IMR-90 (cell line): ENCODE results near the gene LRRTM4. TPM values are rescaled to one million over a fixed set of nuclear protein-coding genes. Genes with fewer than 3 reads are reported as not detected.

ENCODE experiments used
- ATAC-seq: fragments of 200-7000 bp; cut with Tn5 transposase; 2 replicates; pipeline ENCODE4 v1.9.1; 2020; ENCODE audit warnings: low read depth, mild to moderate bottlenecking, moderate library complexity
- BruUV-seq: library from RNA; stranded (reverse); fragments of 400-500 nt; replicated peaks from 2 replicates; lab custom pipeline; 2021; lab: Mats Ljungman, UMichigan
- CTCF ChIA-PET: fragments of 300-600 bp; formaldehyde crosslinking; extraction: SDS; loops from one replicate; lab custom pipeline; 2021; ENCODE audit warnings: antibody characterized with exemption; lab: Yijun Ruan, JAX
- POLR2A ChIA-PET: fragments of 300-600 bp; sonication (Branson Sonifier 250); formaldehyde crosslinking; loops from one replicate; lab custom pipeline; 2022; ENCODE audit warnings: antibody characterized with exemption; ENCODE audit not compliant: unreplicated experiment; lab: Charles Lee
- DNase-seq: peaks from one replicate; pipeline ENCODE4 v3.0.0; 2013
- H2AFZ ChIP-seq: replicated peaks from 2 replicates; pipeline ENCODE3; 2013; ENCODE audit warnings: low read length, mild to moderate bottlenecking; ENCODE audit not compliant: poor library complexity
- H2AK5ac ChIP-seq: 2 replicates; pipeline ENCODE4 v1.6.1; 2013; ENCODE audit warnings: low read depth, low read length, inconsistent platforms
- H2AK9ac ChIP-seq: replicated peaks from 2 replicates; pipeline ENCODE3; 2013; ENCODE audit warnings: mild to moderate bottlenecking, low read depth, low read length, moderate library complexity; ENCODE audit not compliant: poor library complexity
- H2BK120ac ChIP-seq: 2 replicates; pipeline ENCODE4 v1.6.1; 2013; ENCODE audit warnings: low read depth, low read length, inconsistent platforms
- H2BK15ac ChIP-seq: 3 replicates; pipeline ENCODE4 v1.6.1; 2013; ENCODE audit warnings: low read depth, low read length, inconsistent platforms
- H2BK20ac ChIP-seq: 2 replicates; pipeline ENCODE4 v1.6.1; 2013; ENCODE audit warnings: low read depth, mild to moderate bottlenecking, inconsistent platforms, low read length, moderate library complexity
- H2BK5ac ChIP-seq: 2 replicates; pipeline ENCODE4 v1.6.1; 2013; ENCODE audit warnings: mild to moderate bottlenecking, low read depth, low read length, inconsistent platforms; ENCODE audit not compliant: poor library complexity, severe bottlenecking
- H3K14ac ChIP-seq: replicated peaks from 2 replicates; pipeline ENCODE4 v1.6.1; 2013; ENCODE audit warnings: low read depth, low read length, inconsistent platforms
- H3K18ac ChIP-seq: 2 replicates; pipeline ENCODE4 v1.6.1; 2013; ENCODE audit warnings: low read depth, low read length, control low read depth
- H3K23ac ChIP-seq: 2 replicates; pipeline ENCODE4 v1.6.1; 2013; ENCODE audit warnings: low read depth, low read length, inconsistent platforms
- H3K27ac ChIP-seq: 2 replicates; pipeline ENCODE4 v1.5.1; 2013; ENCODE audit warnings: mild to moderate bottlenecking, control low read depth, low read length; ENCODE audit not compliant: insufficient read depth
- H3K27me3 ChIP-seq: 2 replicates; pipeline ENCODE4 v1.6.1; 2013; ENCODE audit warnings: low read length; ENCODE audit not compliant: control insufficient read depth, insufficient read depth
- H3K36me3 ChIP-seq: 2 replicates; pipeline ENCODE4 v1.6.1; 2013; ENCODE audit warnings: low read length, mixed read lengths; ENCODE audit not compliant: control insufficient read depth, insufficient read depth
- H3K4ac ChIP-seq: 2 replicates; pipeline ENCODE4 v1.6.1; 2013; ENCODE audit warnings: low read depth, low read length, inconsistent platforms
- H3K4me1 ChIP-seq: 2 replicates; pipeline ENCODE4 v1.6.1; 2013; ENCODE audit warnings: low read length, mixed read lengths; ENCODE audit not compliant: control insufficient read depth, insufficient read depth
- H3K4me2 ChIP-seq: 2 replicates; pipeline ENCODE4 v1.6.1; 2013; ENCODE audit warnings: low read depth, mild to moderate bottlenecking, control low read depth, low read length, moderate library complexity
- H3K4me3 ChIP-seq: 2 replicates; pipeline ENCODE4 v1.5.1; 2013; ENCODE audit warnings: low read depth, mild to moderate bottlenecking, control low read depth, low read length, moderate library complexity; ENCODE audit not compliant: insufficient read depth
- H3K56ac ChIP-seq: 2 replicates; pipeline ENCODE4 v1.6.1; 2013; ENCODE audit warnings: low read length, inconsistent platforms; ENCODE audit not compliant: insufficient read depth; ENCODE audit errors: extremely low read depth
- H3K79me1 ChIP-seq, 2 experiments: 2 replicates each; pipeline ENCODE4 v1.6.1; 2013; ENCODE audit warnings: low read length in 2 of 2, inconsistent platforms in 1 of 2, low read depth in 1 of 2
- H3K9ac ChIP-seq: 2 replicates; pipeline ENCODE4 v1.6.1; 2013; ENCODE audit warnings: low read depth, low read length, control low read depth
- H3K9me1 ChIP-seq: 2 replicates; pipeline ENCODE4 v1.6.1; 2013; ENCODE audit warnings: low read length, inconsistent platforms; ENCODE audit not compliant: insufficient read depth
- H3K9me3 ChIP-seq: 2 replicates; pipeline ENCODE4 v1.6.1; 2013; ENCODE audit warnings: low read length; ENCODE audit not compliant: control insufficient read depth, insufficient read depth
- H4K20me1 ChIP-seq: 2 replicates; pipeline ENCODE4 v1.6.1; 2013; ENCODE audit warnings: low read length, inconsistent platforms; ENCODE audit not compliant: insufficient read depth
- H4K5ac ChIP-seq: 2 replicates; pipeline ENCODE4 v1.6.1; 2013; ENCODE audit warnings: mild to moderate bottlenecking, low read depth, low read length, control low read depth
- H4K8ac ChIP-seq, 2 experiments: 2 replicates each; pipeline ENCODE4 v1.6.1; 2013; ENCODE audit warnings: low read depth in 2 of 2, low read length in 2 of 2, control low read depth in 1 of 2, inconsistent platforms in 1 of 2
- H4K91ac ChIP-seq: 2 replicates; pipeline ENCODE4 v1.6.1; 2013; ENCODE audit warnings: low read depth, low read length, inconsistent platforms; ENCODE audit not compliant: insufficient read depth
- CEBPB ChIP-seq: IDR thresholded peaks from 2 replicates; pipeline ENCODE4 v1.6.1; 2012; ENCODE audit warnings: low read depth, low read length, improper control_type of control experiment
- MAZ ChIP-seq: IDR thresholded peaks from 2 replicates; pipeline ENCODE4 v1.6.1; 2012; ENCODE audit warnings: low read depth, mild to moderate bottlenecking, low read length, improper control_type of control experiment, moderate library complexity, borderline replicate concordance
- MXI1 ChIP-seq: IDR thresholded peaks from 2 replicates; pipeline ENCODE4 v1.6.1; 2012; ENCODE audit warnings: low read depth, mild to moderate bottlenecking, low read length, moderate library complexity, borderline replicate concordance
- NFE2L2 ChIP-seq: fragments of 150-350 bp; IDR thresholded peaks from 2 replicates; pipeline ENCODE4 v1.6.1; 2016; ENCODE audit warnings: low read depth, mild to moderate bottlenecking, low read length
- POLR2A ChIP-seq: IDR thresholded peaks from 2 replicates; pipeline ENCODE4 v1.6.1; 2012; ENCODE audit warnings: mild to moderate bottlenecking, low read depth, low read length
- RAD21 ChIP-seq: IDR thresholded peaks from 2 replicates; pipeline ENCODE4 v1.6.1; 2012; ENCODE audit warnings: low read length, improper control_type of control experiment
- RFX5 ChIP-seq: IDR thresholded peaks from 2 replicates; pipeline ENCODE4 v1.8.0; 2012; ENCODE audit warnings: low read depth, mild to moderate bottlenecking, low read length, moderate library complexity
- WGBS, 2 experiments: methylation state at CpG; one replicate each; pipeline versions ENCODE4 v1.1.5 to v1.1.7; 2013; ENCODE audit warnings: missing lambda C conversion rate in 2 of 2; ENCODE audit not compliant: insufficient read length in 1 of 2; ENCODE audit errors: extremely low coverage in 2 of 2; 5-methylcytosine and 5-hydroxymethylcytosine counted together
- dilution Hi-C: fragments of 300-500 bp; cut with HindIII; formaldehyde crosslinking; loops from one replicate; pipeline ENCODE4 v1.14.3; 2018; ENCODE audit warnings: low sequenced_read_pairs; ENCODE audit not compliant: unreplicated experiment
- in situ Hi-C: fragments of 300-500 bp; cut with MboI; formaldehyde crosslinking; loops from 3 replicates; pipeline ENCODE4 v1.14.3; 2019; ENCODE audit warnings: low sequenced_read_pairs, inconsistent platforms, mixed read lengths
- intact Hi-C: fragments of 100-400 bp; cut with micrococcal nuclease; formaldehyde crosslinking; loops from 2 replicates; pipeline ENCODE4 v1.10.0; 2022
- polyA plus RNA-seq, 3 experiments: library from polyadenylated mRNA; depleted of rRNA; stranded (reverse); fragments of >200 nt; gene quantifications; 2 replicates each; pipeline ENCODE4 v1.2.3, GENCODE V29; 2012; ENCODE audit warnings: low replicate concordance in 1 of 3
- total RNA-seq: library from RNA; depleted of rRNA; stranded (reverse); fragments of >200 nt; gene quantifications from 2 replicates; pipeline ENCODE4 v1.2.3, GENCODE V29; 2012
- TF ChIP-seq, protein P1 (sequence below): fragments of 150-350 bp; IDR thresholded peaks from 2 replicates; pipeline ENCODE4 v1.6.1; 2016; ENCODE audit warnings: low read depth, mild to moderate bottlenecking, low read length, moderate library complexity, borderline replicate concordance
- TF ChIP-seq, protein P2 (sequence below): fragments of 150-350 bp; IDR thresholded peaks from 2 replicates; pipeline ENCODE4 v1.6.1; 2017; ENCODE audit warnings: mild to moderate bottlenecking, antibody characterized with exemption, low read length, low read depth

The LRRTM4 gene
- total and polyA plus RNA-seq, 2 of the 4 experiments (the other 2 are of a cell fraction), result not detected

DNA sequence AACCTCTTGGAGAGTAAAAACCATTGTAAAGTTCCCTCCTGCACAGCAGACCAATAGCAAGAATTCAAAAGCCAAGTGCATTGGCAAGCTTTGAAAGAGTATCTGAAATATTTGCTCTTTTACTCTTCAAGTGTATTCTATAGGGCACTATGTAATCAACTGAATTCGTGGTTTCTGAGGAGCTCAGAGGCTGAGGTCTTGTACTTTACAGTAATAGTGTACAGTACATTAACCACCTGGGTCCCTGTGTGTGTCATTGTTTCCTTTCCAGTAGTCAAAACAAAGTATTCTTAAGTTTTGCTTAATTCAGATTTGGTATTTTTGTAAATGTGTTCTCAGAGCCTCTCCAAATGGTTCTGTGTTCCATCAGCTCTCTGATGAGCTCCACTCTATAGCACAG lies 769.7 kb downstream of the LRRTM4 start:
- H2AK9ac ChIP-seq, result no peak overlapping the region
- no peak overlapping the region for H2BK120ac ChIP-seq
- H2AFZ ChIP-seq, result no peak overlapping the region
- no peak for DNase-seq
- H2AK5ac ChIP-seq, result no peak overlapping the region
- no peak overlapping the region for H3K18ac ChIP-seq
- no peak overlapping the region for H2BK5ac ChIP-seq
- ATAC-seq, result no peak
- H3K4me2 ChIP-seq, result no peak overlapping the region
- ChIA-PET CTCF (no interaction called here), POLR2A (no interaction called here)
- H3K14ac ChIP-seq, result no peak overlapping the region
- no peak for TF ChIP-seq POLR2A
- no peak for TF ChIP-seq NFE2L2
- TF ChIP-seq, protein P1, sequence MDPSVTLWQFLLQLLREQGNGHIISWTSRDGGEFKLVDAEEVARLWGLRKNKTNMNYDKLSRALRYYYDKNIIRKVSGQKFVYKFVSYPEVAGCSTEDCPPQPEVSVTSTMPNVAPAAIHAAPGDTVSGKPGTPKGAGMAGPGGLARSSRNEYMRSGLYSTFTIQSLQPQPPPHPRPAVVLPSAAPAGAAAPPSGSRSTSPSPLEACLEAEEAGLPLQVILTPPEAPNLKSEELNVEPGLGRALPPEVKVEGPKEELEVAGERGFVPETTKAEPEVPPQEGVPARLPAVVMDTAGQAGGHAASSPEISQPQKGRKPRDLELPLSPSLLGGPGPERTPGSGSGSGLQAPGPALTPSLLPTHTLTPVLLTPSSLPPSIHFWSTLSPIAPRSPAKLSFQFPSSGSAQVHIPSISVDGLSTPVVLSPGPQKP, result no peak
- TF ChIP-seq, protein P2, sequence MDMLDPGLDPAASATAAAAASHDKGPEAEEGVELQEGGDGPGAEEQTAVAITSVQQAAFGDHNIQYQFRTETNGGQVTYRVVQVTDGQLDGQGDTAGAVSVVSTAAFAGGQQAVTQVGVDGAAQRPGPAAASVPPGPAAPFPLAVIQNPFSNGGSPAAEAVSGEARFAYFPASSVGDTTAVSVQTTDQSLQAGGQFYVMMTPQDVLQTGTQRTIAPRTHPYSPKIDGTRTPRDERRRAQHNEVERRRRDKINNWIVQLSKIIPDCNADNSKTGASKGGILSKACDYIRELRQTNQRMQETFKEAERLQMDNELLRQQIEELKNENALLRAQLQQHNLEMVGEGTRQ, result no peak
- no peak for TF ChIP-seq RFX5
- TF ChIP-seq RAD21, result no peak
- no peak for TF ChIP-seq CEBPB
- no peak for TF ChIP-seq MAZ
- TF ChIP-seq MXI1, result no peak
- no peak overlapping the region for H3K4me3 ChIP-seq
- H3K27me3 ChIP-seq, result no peaks in the 10 kb centered on the region
- no peaks in the 10 kb centered on the region for H3K9me1 ChIP-seq
- H3K56ac ChIP-seq, result no peak overlapping the region
- no peak overlapping the region for H2BK15ac ChIP-seq
- no peaks in the 10 kb centered on the region for H4K20me1 ChIP-seq
- no peak overlapping the region for H3K9ac ChIP-seq
- in situ Hi-C loops, result no loop called here
- H4K91ac ChIP-seq, result no peak overlapping the region
- no peak overlapping the region for H3K27ac ChIP-seq
- H3K4me1 ChIP-seq, result no peaks in the 10 kb centered on the region
- WGBS, 2 experiments, result no CpG with 5 or more reads among the region's 1 CpG
- no peak overlapping the region for H3K23ac ChIP-seq
- H2BK20ac ChIP-seq, result no peak overlapping the region
- no peak overlapping the region for H4K8ac ChIP-seq
- no peaks in the 10 kb centered on the region for H3K9me3 ChIP-seq
- no TSS peak for BruUV-seq
- H3K79me1 ChIP-seq, result no peaks in the 10 kb centered on the region
- no peak overlapping the region for H4K5ac ChIP-seq
- intact Hi-C loops, result no loop called here
- dilution Hi-C loops, result no loop called here
- no peak overlapping the region for H3K4ac ChIP-seq
- H3K36me3 ChIP-seq, result no peaks in the 10 kb centered on the region
